Smooth muscle cell (in vitro differentiated cells): Measurements from ENCODE around the gene SUV39H1. TPM values are rescaled to one million over a fixed set of nuclear protein-coding genes. Genes with fewer than 3 reads are reported as not detected.
"Not testable (repeated sequence)": the region's sequence is repeated elsewhere in the genome, so short reads cannot be mapped to it uniquely, and the experiment has no call there.

ENCODE experiments used
- DNase-seq: peaks from one replicate; lab custom pipeline; 2025; ENCODE audit not compliant: unreplicated experiment; lab: John Stamatoyannopoulos, UW
- H2AFZ ChIP-seq: fragments of 200-600 bp; sonication (generic); 2 replicates; pipeline ENCODE4 v1.6.0; 2016; ENCODE audit warnings: antibody characterized with exemption, low read depth, mild to moderate bottlenecking
- H3F3A ChIP-seq: fragments of 200-600 bp; sonication (generic); 2 replicates; pipeline ENCODE4 v1.6.0; 2017; ENCODE audit warnings: antibody characterized with exemption, low read depth
- H3K27ac ChIP-seq: fragments of 200-600 bp; sonication (generic); 2 replicates; pipeline ENCODE4 v1.5.1; 2016; ENCODE audit warnings: low read depth, mild to moderate bottlenecking
- H3K27me3 ChIP-seq: fragments of 200-600 bp; sonication (generic); 2 replicates; pipeline ENCODE4 v1.6.1; 2016; ENCODE audit warnings: low read depth, mild to moderate bottlenecking
- H3K36me3 ChIP-seq: fragments of 200-600 bp; sonication (generic); 2 replicates; pipeline ENCODE4 v1.5.1; 2016; ENCODE audit warnings: low read depth
- H3K4me1 ChIP-seq: fragments of 200-600 bp; sonication (generic); 2 replicates; pipeline ENCODE4 v1.5.1; 2016; ENCODE audit warnings: low read depth
- H3K4me2 ChIP-seq: fragments of 200-600 bp; sonication (generic); 2 replicates; pipeline ENCODE4 v1.6.0; 2016; ENCODE audit warnings: mild to moderate bottlenecking
- H3K4me3 ChIP-seq: fragments of 200-600 bp; sonication (generic); 2 replicates; pipeline ENCODE4 v1.5.1; 2016; ENCODE audit warnings: mild to moderate bottlenecking
- H3K79me2 ChIP-seq: fragments of 200-600 bp; sonication (generic); 2 replicates; pipeline ENCODE4 v1.6.0; 2016; ENCODE audit warnings: low read depth, mild to moderate bottlenecking
- H3K9ac ChIP-seq: fragments of 200-600 bp; sonication (generic); 2 replicates; pipeline ENCODE4 v1.6.0; 2016; ENCODE audit warnings: low read depth
- H3K9me3 ChIP-seq: fragments of 200-600 bp; sonication (generic); replicated peaks from 2 replicates; pipeline ENCODE4 v1.5.1; 2016; ENCODE audit warnings: low read depth
- H4K20me1 ChIP-seq: fragments of 200-600 bp; sonication (generic); 2 replicates; pipeline ENCODE4 v1.6.0; 2016; ENCODE audit warnings: low read depth
- CTCF ChIP-seq: fragments of 200-600 bp; sonication (generic); IDR thresholded peaks from 2 replicates; pipeline ENCODE4 v1.5.1; 2017; ENCODE audit warnings: borderline replicate concordance, mild to moderate bottlenecking, antibody characterized with exemption; ENCODE audit not compliant: insufficient read depth, poor library complexity, severe bottlenecking
- WGBS: methylation state at CpG from one replicate; pipeline ENCODE4 v1.1.7; 2016; ENCODE audit warnings: low lambda C conversion rate; 5-methylcytosine and 5-hydroxymethylcytosine counted together
- polyA plus RNA-seq: library from polyadenylated mRNA; unstranded; fragments of >200 nt; fragmentation: Nextera tagmentation; extraction: Ambion mirVana; gene quantifications from 2 replicates; pipeline ENCODE4 v1.2.1, GENCODE V29; 2016
- total RNA-seq: library from RNA; depleted of rRNA; stranded (reverse); fragments of >200 nt; gene quantifications from 2 replicates; pipeline ENCODE4 v1.2.3, GENCODE V29; 2014

The SUV39H1 gene
- total RNA-seq (2.6 and 2.7 TPM in 2 replicates), polyA plus RNA-seq (5.6 and 7.7 TPM in 2 replicates)

GRCh38 chrX:48696301-48696908 lies at the start of gene SUV39H1:
Gene SUV39H1, plus strand, starts transcription at chrX:48696734. Its CDS starts 51 bp downstream, at chrX:48696785.
- no peaks in the 10 kb centered on the region for H3K9me3 ChIP-seq
- no peak for TF ChIP-seq CTCF
- H3K27ac ChIP-seq, result peak within 1 kb of the TSS; percentile 56
- peak within 1 kb of the TSS; percentile 69 for H2AFZ ChIP-seq
- DNase-seq, result peak; percentile 28
- H3K4me1 ChIP-seq, result no peaks in the 10 kb centered on the region
- WGBS, result 34% methylated on average over 48 of the region's 66 CpGs
- H3K4me2 ChIP-seq, result peak within 1 kb of the TSS; percentile 87
- H3F3A ChIP-seq, result no peaks in the 10 kb centered on the region
- no peaks in the 10 kb centered on the region for H3K79me2 ChIP-seq
- peak within 1 kb of the TSS; percentile 77 for H3K9ac ChIP-seq
- H3K27me3 ChIP-seq, result no peaks in the 10 kb centered on the region
- no peaks in the 10 kb centered on the region for H3K36me3 ChIP-seq
- no peaks in the 10 kb centered on the region for H4K20me1 ChIP-seq
- peak within 1 kb of the TSS; percentile 62 for H3K4me3 ChIP-seq

GRCh38 chrX:48648336-48648751 lies 48.2 kb upstream of the SUV39H1 start:
- Histone ChIP-seq H3F3A (no peaks in the 10 kb centered on the region), H3K27ac (no peak overlapping the region), H4K20me1 (no peaks in the 10 kb centered on the region), H3K4me2 (no peak overlapping the region), H3K4me1 (no peaks in the 10 kb centered on the region), H3K9ac (no peak overlapping the region), H3K79me2 (no peaks in the 10 kb centered on the region), H3K27me3 (no peaks in the 10 kb centered on the region), H3K4me3 (no peak overlapping the region), H3K9me3 (no peaks in the 10 kb centered on the region), H2AFZ (no peak overlapping the region), H3K36me3 (no peaks in the 10 kb centered on the region)
- TF ChIP-seq CTCF, result peak; percentile 20
- no peak for DNase-seq
- 47% methylated on average over 6 of the region's 6 CpGs for WGBS

DNA sequence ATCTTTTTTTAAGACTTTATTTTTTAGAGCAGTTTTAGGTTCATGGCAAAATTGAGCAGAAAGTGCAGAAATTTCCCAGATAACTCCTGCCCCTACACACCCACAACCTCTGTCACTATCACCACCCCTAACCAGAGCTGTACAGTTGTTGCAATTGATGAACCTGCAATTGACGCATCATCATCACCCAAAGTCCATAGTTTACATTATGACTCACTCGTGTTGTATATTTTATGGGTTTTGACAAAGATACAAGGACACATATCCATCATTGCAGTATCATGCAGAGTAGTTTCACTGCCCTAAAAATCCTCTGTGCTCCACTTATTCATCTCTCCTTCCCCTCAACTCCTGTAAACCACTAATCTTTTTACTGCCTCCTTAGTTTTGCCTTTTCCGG lies 47.4 kb upstream of the SUV39H1 start:
- 61% methylated on average over 3 of the region's 3 CpGs for WGBS
- Histone ChIP-seq H4K20me1 (no peaks in the 10 kb centered on the region), H2AFZ (no peak overlapping the region), H3K4me3 (no peak overlapping the region), H3K36me3 (no peaks in the 10 kb centered on the region), H3K4me1 (no peaks in the 10 kb centered on the region), H3K27me3 (no peaks in the 10 kb centered on the region), H3K27ac (no peak overlapping the region), H3K4me2 (no peak overlapping the region), H3F3A (no peaks in the 10 kb centered on the region), H3K9ac (no peak overlapping the region), H3K9me3 (no peaks in the 10 kb centered on the region), H3K79me2 (no peaks in the 10 kb centered on the region)
- DNase-seq, result no peak
- no peak for TF ChIP-seq CTCF

DNA sequence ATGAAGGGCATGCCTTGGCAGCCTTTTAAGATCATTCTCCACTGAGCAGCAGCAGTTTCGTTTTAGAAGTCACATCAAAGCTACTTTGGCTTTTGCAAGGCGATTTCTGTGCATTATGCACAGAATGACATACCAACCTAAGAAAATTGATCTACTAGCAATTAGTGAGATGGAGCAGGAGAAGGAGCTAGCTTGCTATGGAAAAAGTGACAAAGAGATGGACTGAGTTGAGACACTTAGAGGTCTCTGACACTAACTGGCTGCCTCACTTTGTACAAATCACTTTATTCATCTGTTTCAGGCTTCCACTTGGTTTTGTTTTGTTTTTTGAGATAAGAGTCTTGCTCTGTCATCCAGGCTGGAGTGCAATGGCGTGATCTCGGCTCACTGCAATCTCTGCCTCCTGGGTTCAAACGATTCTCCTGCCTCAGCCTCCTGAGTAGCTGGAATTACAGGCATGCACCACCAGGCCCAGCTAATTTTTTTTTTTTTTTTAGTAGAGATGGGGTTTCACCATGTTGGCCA lies 44.4 kb upstream of the SUV39H1 start:
- not testable (repeated sequence) for H3K79me2 ChIP-seq, H3K4me1 ChIP-seq, H3K36me3 ChIP-seq, H2AFZ ChIP-seq, H3K4me2 ChIP-seq, DNase-seq, H3K9me3 ChIP-seq, H4K20me1 ChIP-seq, H3K4me3 ChIP-seq, H3K9ac ChIP-seq, H3F3A ChIP-seq, H3K27me3 ChIP-seq, H3K27ac ChIP-seq
- 67% methylated on average over 5 of the region's 5 CpGs for WGBS

GRCh38 chrX:48654746-48655145 lies 41.8 kb upstream of the SUV39H1 start:
- H3K27me3 ChIP-seq, H3F3A ChIP-seq, H2AFZ ChIP-seq, H3K36me3 ChIP-seq, H3K4me3 ChIP-seq, H3K27ac ChIP-seq, H3K4me2 ChIP-seq, DNase-seq, H3K4me1 ChIP-seq, H3K79me2 ChIP-seq, H3K9me3 ChIP-seq, H3K9ac ChIP-seq, H4K20me1 ChIP-seq: not testable (repeated sequence)
- 84% methylated on average over 19 of the region's 19 CpGs for WGBS

DNA sequence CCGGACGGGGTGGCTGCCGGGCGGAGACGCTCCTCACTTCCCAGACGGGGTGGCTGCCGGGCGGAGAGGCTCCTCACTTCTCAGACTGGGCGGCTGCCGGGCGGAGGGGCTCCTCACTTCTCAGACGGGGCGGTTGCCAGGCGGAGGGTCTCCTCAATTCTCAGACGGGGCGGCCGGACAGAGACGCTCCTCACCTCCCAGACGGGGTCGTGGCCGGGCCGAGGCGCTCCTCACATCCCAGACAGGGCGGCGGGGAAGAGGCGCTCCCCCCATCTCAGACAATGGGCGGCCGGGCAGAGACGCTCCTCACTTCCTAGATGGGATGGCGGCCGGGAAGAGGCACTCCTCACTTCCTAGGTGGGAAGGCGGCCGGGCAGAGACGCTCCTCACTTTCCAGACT lies 36.8 kb upstream of the SUV39H1 start:
- 94% methylated on average over 27 of the region's 34 CpGs for whole genome bisulfite sequencing
- not testable (repeated sequence) for H3K27me3 ChIP-seq, H3K9ac ChIP-seq, H4K20me1 ChIP-seq, H3K4me1 ChIP-seq, H3F3A ChIP-seq, H3K4me3 ChIP-seq, H3K4me2 ChIP-seq, H3K36me3 ChIP-seq, H2AFZ ChIP-seq, H3K27ac ChIP-seq, DNase-seq, H3K9me3 ChIP-seq, H3K79me2 ChIP-seq
